GM21737 (cell line): ENCODE measurements around the gene SLC7A1.
"Not testable (repeated sequence)": the region's sequence is repeated elsewhere in the genome, so short reads cannot be mapped to it uniquely, and the experiment has no call there.

Experiments used
- ATAC-seq: cut with Tn5 transposase; IDR thresholded peaks from one replicate; pipeline ENCODE4 v1.9.1; 2021; ENCODE audit warnings: mild to moderate bottlenecking, moderate library complexity; ENCODE audit not compliant: unreplicated experiment

The SLC7A1 gene

GRCh38 chr13:29595380-29596063 lies at the start of gene SLC7A1:
SLC7A1 (minus strand) TSS chr13:29595688; CDS start chr13:29536188, 59,500 bp downstream.
- peak; percentile 88 for ATAC-seq

- ATAC-seq = no peak
Observed at GRCh38 chr13:29640665-29641064, 45.2 kb upstream of the SLC7A1 start.

DNA sequence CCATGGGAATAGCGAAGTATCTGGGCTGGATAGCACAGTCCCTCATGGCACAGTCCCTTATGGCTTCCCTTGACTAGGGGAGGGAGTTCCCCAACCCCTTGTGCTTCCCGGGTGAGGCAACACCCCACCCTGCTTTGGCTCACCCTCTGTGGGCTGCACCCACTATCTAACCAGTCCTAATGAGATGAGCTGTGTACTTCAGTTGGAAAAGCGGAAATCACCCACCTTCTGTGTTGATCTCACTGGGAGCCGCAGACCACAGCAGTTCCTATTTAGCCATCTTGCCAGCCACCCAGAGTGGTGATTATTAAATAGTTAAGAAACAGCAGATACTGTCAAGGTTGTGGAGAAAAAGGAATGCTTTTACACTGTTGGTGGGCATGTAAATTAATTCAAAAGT lies 41.3 kb upstream of the SLC7A1 start:
- not testable (repeated sequence) for ATAC-seq

- ATAC-seq = no peak
Observed at GRCh38 chr13:29624997-29625396, 29.5 kb upstream of the SLC7A1 start.

DNA sequence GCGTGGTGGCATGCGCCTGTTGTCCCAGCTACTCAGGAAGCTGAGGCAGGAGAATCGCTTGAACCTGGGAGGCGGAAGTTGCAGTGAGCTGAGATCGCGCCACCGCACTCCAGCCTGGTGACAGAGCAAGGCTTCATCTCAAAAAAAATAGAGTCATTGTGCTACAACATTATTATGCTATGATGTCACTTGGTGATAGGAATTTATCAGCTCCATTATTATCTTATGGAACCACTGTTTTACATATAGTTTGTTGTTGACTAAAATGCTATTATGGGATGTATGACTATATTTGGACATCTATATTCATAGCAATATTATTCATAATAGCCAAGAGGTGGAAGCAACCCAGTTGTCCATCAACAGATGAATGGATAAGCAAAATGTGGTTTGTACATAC lies 26.4 kb upstream of the SLC7A1 start:
- ATAC-seq = no peak

GRCh38 chr13:29621051-29621800 lies 25.7 kb upstream of the SLC7A1 start:
- ATAC-seq = no peak

GRCh38 chr13:29619995-29620394 lies 24.5 kb upstream of the SLC7A1 start:
- no peak for ATAC-seq

GRCh38 chr13:29613101-29613500 lies 17.6 kb upstream of the SLC7A1 start:
- no peak for ATAC-seq

DNA sequence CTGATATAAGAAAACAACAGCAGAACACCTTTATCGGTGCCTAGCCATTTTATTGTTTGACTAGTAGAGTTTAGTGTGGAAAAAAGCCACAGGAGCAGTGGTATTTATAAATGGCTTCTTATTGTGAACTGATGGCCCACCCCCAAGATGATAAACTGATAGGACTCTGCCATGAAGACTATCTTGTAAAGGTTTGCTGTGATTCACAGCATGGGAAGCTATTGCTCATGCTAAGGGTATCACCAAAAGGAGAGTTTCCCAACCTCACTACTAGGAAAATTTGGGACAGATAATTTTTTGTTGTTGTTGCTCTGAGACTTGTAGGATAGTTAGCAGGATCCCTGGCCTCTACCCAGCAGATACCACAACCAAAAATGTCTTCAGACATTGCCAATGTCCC lies 12.0 kb upstream of the SLC7A1 start:
- ATAC-seq = no peak

GRCh38 chr13:29605860-29606526 lies 10.5 kb upstream of the SLC7A1 start:
- no peak for ATAC-seq

GRCh38 chr13:29598321-29598720 lies 2.8 kb upstream of the SLC7A1 start:
- no peak for ATAC-seq

- no peak for ATAC-seq
Observed at GRCh38 chr13:29597706-29598105, 2.2 kb upstream of the SLC7A1 start.

DNA sequence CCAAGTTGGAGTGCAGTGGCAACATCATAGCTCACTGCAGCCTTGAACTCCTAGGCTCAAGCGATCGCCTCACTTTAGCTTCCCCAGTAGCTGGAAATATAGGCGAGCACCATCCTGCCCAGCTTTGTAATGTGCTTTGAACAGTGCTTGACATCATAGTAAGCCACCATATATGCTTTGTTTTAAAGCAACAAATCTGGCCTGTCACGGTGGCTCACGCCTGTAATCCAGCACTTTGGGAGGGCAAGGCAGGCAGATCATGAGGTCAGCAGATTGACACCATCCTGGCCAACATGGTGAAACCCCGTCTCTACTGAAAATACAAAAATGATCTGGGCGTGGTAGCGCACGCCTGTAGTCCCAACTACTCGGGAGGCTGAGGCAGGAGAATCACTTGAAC lies 1.8 kb upstream of the SLC7A1 start:
- no peak for ATAC-seq

DNA sequence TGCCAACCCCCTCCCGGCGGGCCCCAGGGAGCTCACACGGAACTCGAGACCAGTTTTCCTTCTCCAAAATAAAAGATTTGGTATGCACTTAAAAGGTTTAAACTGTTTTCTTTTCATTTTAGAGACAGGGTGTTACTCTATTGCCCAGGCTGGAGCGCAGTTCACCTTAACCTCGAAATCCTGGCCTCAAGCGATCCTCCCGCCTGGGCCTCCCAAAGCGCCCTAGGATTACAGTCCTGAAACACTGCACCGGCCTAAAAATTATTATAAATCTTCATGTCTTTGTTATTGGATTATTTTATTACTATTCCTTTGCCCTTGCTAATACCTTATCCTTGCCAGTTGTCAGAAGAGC lies 553 bp upstream of the SLC7A1 start:
- ATAC-seq = no peak

- ATAC-seq = peak; percentile 32
Observed at GRCh38 chr13:29594710-29595379, 643 bp downstream of the SLC7A1 start.

GRCh38 chr13:29594303-29594709 lies 1.2 kb downstream of the SLC7A1 start:
- ATAC-seq = peak; percentile 28

- ATAC-seq = no peak
Observed at GRCh38 chr13:29593605-29594297, 1.7 kb downstream of the SLC7A1 start.

DNA sequence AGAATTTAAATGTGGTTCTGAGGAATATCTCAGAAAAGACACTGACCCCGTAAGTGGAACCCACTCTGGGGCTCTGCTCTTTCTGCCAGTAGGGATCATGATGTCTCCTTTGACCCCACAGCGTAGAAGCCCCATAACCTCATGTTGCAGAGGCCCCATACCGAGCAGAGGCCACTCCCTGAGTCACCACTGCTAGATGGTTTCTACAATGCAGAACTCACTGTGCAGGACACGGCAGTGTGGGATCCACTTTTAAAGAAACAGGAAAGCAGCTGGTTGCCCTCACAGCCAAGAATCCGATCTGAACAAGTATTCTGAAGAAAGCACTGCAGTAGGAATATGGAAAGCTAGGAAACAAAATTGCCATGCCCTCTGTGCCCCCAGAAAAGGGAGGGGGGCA lies 4.2 kb downstream of the SLC7A1 start:
- no peak for ATAC-seq

DNA sequence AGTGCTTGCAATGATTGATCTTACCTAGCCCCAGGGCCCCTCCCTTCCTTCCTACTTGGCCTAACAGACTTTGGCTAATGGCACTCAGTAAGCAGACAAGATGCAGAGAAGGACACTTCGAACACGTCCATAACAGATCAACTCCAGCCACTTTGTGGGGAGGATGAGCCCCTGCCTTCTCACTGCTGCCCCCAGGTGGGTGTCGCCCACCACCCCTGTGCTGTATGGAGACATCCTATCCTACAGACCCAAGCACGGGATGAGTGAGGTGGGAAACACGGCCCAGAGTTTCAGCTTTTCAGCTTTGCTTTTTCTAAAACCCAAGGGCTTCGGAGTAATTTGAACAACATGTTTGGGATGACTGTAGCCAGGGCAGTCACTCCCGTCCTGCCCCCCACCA lies 5.5 kb downstream of the SLC7A1 start:
- no peak for ATAC-seq

- ATAC-seq = no peak
Observed at GRCh38 chr13:29589234-29589633, 6.3 kb downstream of the SLC7A1 start.

- ATAC-seq = no peak
Observed at GRCh38 chr13:29587645-29588044, 7.8 kb downstream of the SLC7A1 start.
